OCI-LY3 (cell line): ENCODE results near the gene STK35.

Experiments
- H2AFZ ChIP-seq: fragments of 200-600, 300-600 bp; shearing (Covaris generic); 2 replicates; pipeline ENCODE4 v1.6.0; 2014; ENCODE audit warnings: antibody characterized with exemption, low read depth, low read length
- H3K27ac ChIP-seq: fragments of 200-600, 300-600 bp; sonication (generic); 2 replicates; pipeline ENCODE4 v1.5.1; 2014; ENCODE audit warnings: mild to moderate bottlenecking, low read length, moderate library complexity, mixed read lengths
- H3K27me3 ChIP-seq: fragments of 200-600, 300-600 bp; sonication (generic); 2 replicates; pipeline ENCODE4 v1.6.1; 2014; ENCODE audit warnings: low read depth, low read length, mixed read lengths
- H3K36me3 ChIP-seq: fragments of 200-600, 300-600 bp; sonication (generic); replicated peaks from 2 replicates; pipeline ENCODE3; 2014; ENCODE audit warnings: low read depth, low read length, mixed read lengths
- H3K4me1 ChIP-seq: fragments of 300-600, 200-600 bp; sonication (generic); 2 replicates; pipeline ENCODE4 v1.6.1; 2014; ENCODE audit warnings: low read length, mixed read lengths
- H3K4me2 ChIP-seq: fragments of 200-600, 300-600 bp; sonication (generic); 2 replicates; pipeline ENCODE4 v1.6.1; 2014; ENCODE audit warnings: low read length, mixed read lengths
- H3K4me3 ChIP-seq: fragments of 300-600, 200-600 bp; sonication (generic); 2 replicates; pipeline ENCODE4 v1.5.1; 2014; ENCODE audit warnings: antibody characterized with exemption, mild to moderate bottlenecking, low read length, moderate library complexity
- H3K79me2 ChIP-seq: fragments of 300-600, 200-600 bp; shearing (Covaris generic); 2 replicates; pipeline ENCODE4 v1.6.1; 2014; ENCODE audit warnings: mild to moderate bottlenecking, low read length, mixed read lengths
- H3K9ac ChIP-seq: fragments of 300-600, 200-600 bp; shearing (Covaris generic); 2 replicates; pipeline ENCODE4 v1.6.0; 2014; ENCODE audit warnings: mild to moderate bottlenecking, low read length, moderate library complexity
- H3K9me3 ChIP-seq: fragments of 200-600, 300-600 bp; shearing (Covaris generic); 2 replicates; pipeline ENCODE4 v1.6.1; 2014; ENCODE audit warnings: low read length, mixed read lengths; ENCODE audit not compliant: insufficient read depth
- H4K20me1 ChIP-seq: fragments of 200-600, 300-600 bp; sonication (generic); 2 replicates; pipeline ENCODE4 v1.6.1; 2016; ENCODE audit warnings: low read length, mixed read lengths; ENCODE audit not compliant: insufficient read depth
- CTCF ChIP-seq: fragments of 200-600, 300-600 bp; sonication (generic); IDR thresholded peaks from 2 replicates; pipeline ENCODE4 v1.5.1; 2014; ENCODE audit warnings: antibody characterized with exemption, low read length, low read depth
- EZH2phosphoT487 ChIP-seq: fragments of 200-600 bp; shearing (Covaris generic); IDR thresholded peaks from 2 replicates; pipeline ENCODE4 v1.6.1; 2018; ENCODE audit warnings: antibody characterized with exemption, mixed run types, low read depth

STK35 gene

GRCh38 chr20:2101057-2101864, at the start of gene STK35:
Gene STK35, plus strand, starts transcription at chr20:2101827. Its CDS starts 55 bp downstream, at chr20:2101882.
- Histone ChIP-seq H3K27ac (peak within 1 kb of the TSS; percentile 87), H2AFZ (peak within 1 kb of the TSS; percentile 89), H3K36me3 (peaks cover 12% of the 10 kb centered on the region), H3K9me3 (no peaks in the 10 kb centered on the region), H3K4me3 (peak within 1 kb of the TSS; percentile 94), H3K9ac (peak within 1 kb of the TSS; percentile 87), H3K4me1 (peaks cover 19% of the 10 kb centered on the region), H3K27me3 (no peaks in the 10 kb centered on the region), H4K20me1 (peaks cover 20% of the 10 kb centered on the region), H3K79me2 (peaks cover 43% of the 10 kb centered on the region), H3K4me2 (peak within 1 kb of the TSS; percentile 87)
- TF ChIP-seq EZH2phosphoT487 (no peak), CTCF (no peak)

- Histone ChIP-seq H3K4me2 (no peak overlapping the region), H3K4me1 (no peaks in the 10 kb centered on the region), H3K4me3 (no peak overlapping the region), H3K9me3 (no peaks in the 10 kb centered on the region), H4K20me1 (no peaks in the 10 kb centered on the region), H3K9ac (no peak overlapping the region), H2AFZ (no peak overlapping the region), H3K79me2 (no peaks in the 10 kb centered on the region), H3K27ac (no peak overlapping the region), H3K36me3 (no peaks in the 10 kb centered on the region), H3K27me3 (peaks cover 88% of the 10 kb centered on the region)
- no peak for TF ChIP-seq CTCF
- TF ChIP-seq EZH2phosphoT487: no peak
Observed at GRCh38 chr20:2051946-2052345, 49.7 kb upstream of the STK35 start.

GRCh38 chr20:2052741-2053140, 48.9 kb upstream of the STK35 start:
- H4K20me1 ChIP-seq: no peaks in the 10 kb centered on the region
- no peaks in the 10 kb centered on the region for H3K4me1 ChIP-seq
- no peak overlapping the region for H3K4me2 ChIP-seq
- peaks cover 80% of the 10 kb centered on the region for H3K27me3 ChIP-seq
- no peak overlapping the region for H2AFZ ChIP-seq
- no peaks in the 10 kb centered on the region for H3K79me2 ChIP-seq
- no peaks in the 10 kb centered on the region for H3K9me3 ChIP-seq
- H3K36me3 ChIP-seq: no peaks in the 10 kb centered on the region
- no peak overlapping the region for H3K27ac ChIP-seq
- TF ChIP-seq EZH2phosphoT487: no peak
- no peak overlapping the region for H3K4me3 ChIP-seq
- no peak overlapping the region for H3K9ac ChIP-seq

- no peak overlapping the region for H3K4me2 ChIP-seq
- H3K36me3 ChIP-seq: no peaks in the 10 kb centered on the region
- TF ChIP-seq EZH2phosphoT487 (no peak), CTCF (no peak)
- H4K20me1 ChIP-seq: no peaks in the 10 kb centered on the region
- H3K79me2 ChIP-seq: no peaks in the 10 kb centered on the region
- H3K4me3 ChIP-seq: no peak overlapping the region
- H3K27me3 ChIP-seq: peaks cover 76% of the 10 kb centered on the region
- H3K9me3 ChIP-seq: no peaks in the 10 kb centered on the region
- no peak overlapping the region for H2AFZ ChIP-seq
- no peaks in the 10 kb centered on the region for H3K4me1 ChIP-seq
- H3K27ac ChIP-seq: no peak overlapping the region
- H3K9ac ChIP-seq: no peak overlapping the region
Observed at GRCh38 chr20:2053615-2054014, 48.0 kb upstream of the STK35 start.
